Measurements from ENCODE around the gene FAT4. TPM values are rescaled to one million over a fixed set of nuclear protein-coding genes. Genes with fewer than 3 reads are reported as not detected.

Gene FAT4
- total RNA-seq, 1 donor, result 0.52 TPM

GRCh38 chr4:125306533-125306932 lies 8.2 kb upstream of the FAT4 start:
- Histone ChIP-seq H3K27me3 (ENCODE audit: insufficient read depth, low read length) (peaks cover 3% of the 10 kb centered on the region), H3K9me3 (ENCODE audit: low read depth, low read length) (no peaks in the 10 kb centered on the region), H3K4me3 (ENCODE audit: low read length) (no peak overlapping the region), H3K4me1 (ENCODE audit: insufficient read depth, low read length) (no peaks in the 10 kb centered on the region)

GRCh38 chr4:125311503-125311902 lies 3.3 kb upstream of the FAT4 start:
- peaks cover 23% of the 10 kb centered on the region for H3K4me1 ChIP-seq (ENCODE audit: insufficient read depth, low read length)
- no peaks in the 10 kb centered on the region for H3K9me3 ChIP-seq (ENCODE audit: low read depth, low read length)
- H3K4me3 ChIP-seq (ENCODE audit: low read length), result no peak overlapping the region
- peaks cover 40% of the 10 kb centered on the region for H3K27me3 ChIP-seq (ENCODE audit: insufficient read depth, low read length)

GRCh38 chr4:125313497-125313896 lies 1.3 kb upstream of the FAT4 start:
- Histone ChIP-seq H3K27me3 (ENCODE audit: insufficient read depth, low read length) (peaks cover 57% of the 10 kb centered on the region), H3K4me3 (ENCODE audit: low read length) (no peak overlapping the region), H3K9me3 (ENCODE audit: low read depth, low read length) (no peaks in the 10 kb centered on the region), H3K4me1 (ENCODE audit: insufficient read depth, low read length) (peaks cover 33% of the 10 kb centered on the region)

- H3K4me3 ChIP-seq (ENCODE audit: low read length), result no peak overlapping the region
- peaks cover 57% of the 10 kb centered on the region for H3K27me3 ChIP-seq (ENCODE audit: insufficient read depth, low read length)
Measured at GRCh38 chr4:125313989-125314667, 627 bp upstream of the FAT4 start.

GRCh38 chr4:125315576-125316400 lies 1.0 kb downstream of the FAT4 start:
- Histone ChIP-seq H3K27me3 (ENCODE audit: insufficient read depth, low read length) (peaks cover 59% of the 10 kb centered on the region), H3K9me3 (ENCODE audit: low read depth, low read length) (no peaks in the 10 kb centered on the region), H3K4me1 (ENCODE audit: insufficient read depth, low read length) (peaks cover 33% of the 10 kb centered on the region), H3K4me3 (ENCODE audit: low read length) (peak overlapping the region; percentile 34)

More at GRCh38 chr4:125313989-125314667, 627 bp upstream of the FAT4 start:
- Histone ChIP-seq H3K4me1 (ENCODE audit: insufficient read depth, low read length) (peaks cover 33% of the 10 kb centered on the region), H3K9me3 (ENCODE audit: low read depth, low read length) (no peaks in the 10 kb centered on the region)

- Histone ChIP-seq H3K4me1 (ENCODE audit: insufficient read depth, low read length) (peaks cover 33% of the 10 kb centered on the region), H3K4me3 (ENCODE audit: low read length) (no peak overlapping the region), H3K9me3 (ENCODE audit: low read depth, low read length) (no peaks in the 10 kb centered on the region), H3K27me3 (ENCODE audit: insufficient read depth, low read length) (peaks cover 57% of the 10 kb centered on the region)
Measured at GRCh38 chr4:125316401-125316790, 1.6 kb downstream of the FAT4 start.

GRCh38 chr4:125316791-125317524 lies 2.2 kb downstream of the FAT4 start:
- no peak overlapping the region for H3K4me3 ChIP-seq (ENCODE audit: low read length)
- peaks cover 52% of the 10 kb centered on the region for H3K27me3 ChIP-seq (ENCODE audit: insufficient read depth, low read length)

GRCh38 chr4:125317525-125317877 lies 2.7 kb downstream of the FAT4 start:
- H3K4me3 ChIP-seq (ENCODE audit: low read length), result no peak overlapping the region
- H3K4me1 ChIP-seq (ENCODE audit: insufficient read depth, low read length), result peaks cover 33% of the 10 kb centered on the region
- H3K9me3 ChIP-seq (ENCODE audit: low read depth, low read length), result no peaks in the 10 kb centered on the region
- peaks cover 48% of the 10 kb centered on the region for H3K27me3 ChIP-seq (ENCODE audit: insufficient read depth, low read length)

More at GRCh38 chr4:125316791-125317524, 2.2 kb downstream of the FAT4 start:
- no peaks in the 10 kb centered on the region for H3K9me3 ChIP-seq (ENCODE audit: low read depth, low read length)
- peaks cover 33% of the 10 kb centered on the region for H3K4me1 ChIP-seq (ENCODE audit: insufficient read depth, low read length)

GRCh38 chr4:125319311-125319710 lies 4.6 kb downstream of the FAT4 start:
- peaks cover 36% of the 10 kb centered on the region for H3K27me3 ChIP-seq (ENCODE audit: insufficient read depth, low read length)
- no peaks in the 10 kb centered on the region for H3K9me3 ChIP-seq (ENCODE audit: low read depth, low read length)
- H3K4me3 ChIP-seq (ENCODE audit: low read length), result no peak overlapping the region
- peaks cover 30% of the 10 kb centered on the region for H3K4me1 ChIP-seq (ENCODE audit: insufficient read depth, low read length)

- peaks cover 7% of the 10 kb centered on the region for H3K4me1 ChIP-seq (ENCODE audit: insufficient read depth, low read length)
- H3K9me3 ChIP-seq (ENCODE audit: low read depth, low read length), result no peaks in the 10 kb centered on the region
- no peak overlapping the region for H3K4me3 ChIP-seq (ENCODE audit: low read length)
- H3K27me3 ChIP-seq (ENCODE audit: insufficient read depth, low read length), result peaks cover 16% of the 10 kb centered on the region
Measured at GRCh38 chr4:125321709-125322365, 7.1 kb downstream of the FAT4 start.

- Histone ChIP-seq H3K27me3 (ENCODE audit: insufficient read depth, low read length) (peaks cover 11% of the 10 kb centered on the region), H3K4me1 (ENCODE audit: insufficient read depth, low read length) (peaks cover 2% of the 10 kb centered on the region), H3K4me3 (ENCODE audit: low read length) (no peak overlapping the region), H3K9me3 (ENCODE audit: low read depth, low read length) (no peaks in the 10 kb centered on the region)
Measured at GRCh38 chr4:125322366-125322730, 7.6 kb downstream of the FAT4 start.

GRCh38 chr4:125323654-125324053 lies 8.9 kb downstream of the FAT4 start:
- no peak overlapping the region for H3K4me3 ChIP-seq (ENCODE audit: low read length)
- no peaks in the 10 kb centered on the region for H3K4me1 ChIP-seq (ENCODE audit: insufficient read depth, low read length)
- H3K27me3 ChIP-seq (ENCODE audit: insufficient read depth, low read length), result peaks cover 3% of the 10 kb centered on the region
- no peaks in the 10 kb centered on the region for H3K9me3 ChIP-seq (ENCODE audit: low read depth, low read length)

GRCh38 chr4:125325733-125326132 lies 11.0 kb downstream of the FAT4 start:
- Histone ChIP-seq H3K4me1 (ENCODE audit: insufficient read depth, low read length) (no peaks in the 10 kb centered on the region), H3K9me3 (ENCODE audit: low read depth, low read length) (no peaks in the 10 kb centered on the region), H3K4me3 (ENCODE audit: low read length) (no peak overlapping the region), H3K27me3 (ENCODE audit: insufficient read depth, low read length) (no peaks in the 10 kb centered on the region)

- no peaks in the 10 kb centered on the region for H3K4me1 ChIP-seq (ENCODE audit: insufficient read depth, low read length)
- no peaks in the 10 kb centered on the region for H3K9me3 ChIP-seq (ENCODE audit: low read depth, low read length)
- no peak overlapping the region for H3K4me3 ChIP-seq (ENCODE audit: low read length)
- no peaks in the 10 kb centered on the region for H3K27me3 ChIP-seq (ENCODE audit: insufficient read depth, low read length)
Measured at GRCh38 chr4:125331116-125331515, 16.4 kb downstream of the FAT4 start.

- Histone ChIP-seq H3K4me1 (ENCODE audit: insufficient read depth, low read length) (no peaks in the 10 kb centered on the region), H3K9me3 (ENCODE audit: low read depth, low read length) (no peaks in the 10 kb centered on the region), H3K27me3 (ENCODE audit: insufficient read depth, low read length) (no peaks in the 10 kb centered on the region), H3K4me3 (ENCODE audit: low read length) (no peak overlapping the region)
Measured at GRCh38 chr4:125334926-125335325, 20.2 kb downstream of the FAT4 start.

Data from mononuclear cell (primary cell).